Measurements from ENCODE around the gene SRSF7.

DNA sequence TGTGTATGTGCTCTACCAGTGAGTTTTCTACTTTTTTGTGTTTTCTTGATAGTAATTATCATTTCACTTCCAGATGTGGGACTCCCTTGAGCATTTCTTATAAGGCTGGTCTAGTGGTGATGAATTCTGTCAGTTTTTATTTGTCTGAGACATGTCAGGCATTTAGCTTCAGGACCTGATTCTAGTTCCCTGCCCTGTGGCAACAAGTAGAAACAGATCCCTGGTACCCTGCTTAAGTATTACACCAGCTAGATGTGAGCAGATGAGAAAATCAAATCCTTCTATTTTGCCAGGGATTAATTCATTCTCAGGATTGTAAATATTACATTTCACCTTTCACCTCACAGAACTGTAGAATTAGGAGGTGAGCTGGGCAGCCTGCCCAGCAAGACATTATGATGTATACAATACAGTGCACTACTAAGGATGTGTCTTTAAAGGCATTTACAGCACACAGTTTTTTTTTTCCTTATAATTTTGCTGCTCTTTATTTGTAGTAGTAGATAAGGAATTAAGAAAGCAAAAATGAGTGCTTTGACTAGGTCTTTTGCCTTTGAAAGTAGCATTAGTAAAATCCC is 50.2 kb downstream of the SRSF7 start:
- TF ChIP-seq POLR2A (IDR thresholded peaks at IDR 0.05) = no peak
- no peak for TF ChIP-seq CTCF (IDR thresholded peaks at IDR 0.05)
- no peak for TF ChIP-seq EP300 (IDR thresholded peaks at IDR 0.05)
- TF ChIP-seq POLR2AphosphoS5 (IDR thresholded peaks at IDR 0.05) = no peak
